ENCODE data around the gene LDLRAD4.

Gene LDLRAD4

GRCh38 chr18:13513481-13513880, 294.9 kb downstream of the LDLRAD4 start:
- TF ChIP-seq CTCF (IDR thresholded peaks at IDR 0.05) = no peak

GRCh38 chr18:13514558-13514957, 296.0 kb downstream of the LDLRAD4 start:
- TF ChIP-seq CTCF (IDR thresholded peaks at IDR 0.05) = no peak

GRCh38 chr18:13516855-13517254, 298.3 kb downstream of the LDLRAD4 start:
- TF ChIP-seq CTCF (IDR thresholded peaks at IDR 0.05) = no peak

- TF ChIP-seq CTCF (IDR thresholded peaks at IDR 0.05) = no peak
Observed at GRCh38 chr18:13517369-13517768, 298.8 kb downstream of the LDLRAD4 start.

- no peak for TF ChIP-seq CTCF (IDR thresholded peaks at IDR 0.05)
Observed at GRCh38 chr18:13518382-13518781, 299.8 kb downstream of the LDLRAD4 start.

DNA sequence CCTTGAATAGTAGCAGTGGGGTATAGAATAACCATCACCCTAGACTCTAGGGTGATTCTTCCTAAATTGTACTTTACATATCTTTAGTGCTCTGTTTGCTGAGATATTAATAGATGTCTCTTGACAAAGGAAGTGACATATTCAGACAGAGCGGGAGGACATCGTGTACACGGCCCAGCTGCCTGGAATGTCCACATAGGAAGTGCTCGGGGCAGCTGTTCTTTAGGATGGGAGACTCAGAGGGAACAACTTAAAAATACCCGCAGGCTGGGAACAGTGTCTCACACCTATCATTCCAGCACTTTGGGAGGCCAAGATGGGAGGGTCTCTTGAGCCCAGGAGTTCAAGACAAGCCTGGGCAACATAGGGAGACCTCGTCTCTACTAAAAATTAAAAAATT, 301.7 kb downstream of the LDLRAD4 start:
- TF ChIP-seq CTCF (IDR thresholded peaks at IDR 0.05) = no peak

GRCh38 chr18:13520741-13521140, 302.2 kb downstream of the LDLRAD4 start:
- TF ChIP-seq CTCF (IDR thresholded peaks at IDR 0.05) = no peak

- no peak for TF ChIP-seq CTCF (IDR thresholded peaks at IDR 0.05)
Observed at GRCh38 chr18:13521418-13521817, 302.9 kb downstream of the LDLRAD4 start.
